NCI-H526 treated with DMSO at 0.1 percent for 48 hours (cell line): ENCODE data around the gene NOLC1.

ENCODE experiments used
- DNase-seq: peaks from one replicate; lab custom pipeline; 2025; lab: John Stamatoyannopoulos, UW

The NOLC1 gene

DNA sequence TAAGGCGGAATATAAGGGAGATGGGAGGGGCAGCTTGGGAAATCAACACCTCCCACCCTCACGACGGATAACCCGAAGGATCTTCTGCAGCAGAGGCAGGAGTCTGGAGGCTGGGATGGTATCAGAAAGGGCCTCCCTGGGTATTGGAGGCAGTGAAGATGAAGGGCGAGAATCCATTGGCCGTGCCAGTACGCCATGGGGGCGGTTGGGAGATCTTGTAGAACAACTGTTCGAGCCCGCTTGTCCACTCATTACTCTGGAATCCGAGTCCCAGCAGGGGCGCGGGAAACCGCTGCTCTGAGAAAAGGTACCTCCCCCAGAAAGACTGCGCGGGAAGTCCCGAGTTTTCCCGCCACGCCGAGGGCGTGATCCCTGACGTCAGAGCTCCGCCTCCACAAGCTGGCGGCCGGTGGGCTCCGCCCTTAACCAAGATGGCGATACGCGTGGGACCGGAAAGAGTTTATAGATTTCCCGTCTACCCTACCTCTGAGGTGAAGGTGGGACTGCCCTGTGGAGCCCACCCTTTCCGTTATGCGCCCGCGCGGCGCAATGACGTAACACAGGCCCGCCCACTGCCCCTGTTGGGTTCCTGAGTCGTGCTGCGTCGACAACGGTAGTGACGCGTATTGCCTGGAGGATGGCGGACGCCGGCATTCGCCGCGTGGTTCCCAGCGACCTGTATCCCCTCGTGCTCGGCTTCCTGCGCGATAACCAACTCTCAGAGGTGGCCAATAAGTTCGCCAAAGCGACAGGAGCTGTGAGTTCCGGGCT, at the start of gene NOLC1:
TSS of gene NOLC1 (plus strand) at position 616 of the 771 bp plus-strand sequence. CDS start at position 638, 22 bp downstream.
- peak; percentile 88 for DNase-seq

DNA sequence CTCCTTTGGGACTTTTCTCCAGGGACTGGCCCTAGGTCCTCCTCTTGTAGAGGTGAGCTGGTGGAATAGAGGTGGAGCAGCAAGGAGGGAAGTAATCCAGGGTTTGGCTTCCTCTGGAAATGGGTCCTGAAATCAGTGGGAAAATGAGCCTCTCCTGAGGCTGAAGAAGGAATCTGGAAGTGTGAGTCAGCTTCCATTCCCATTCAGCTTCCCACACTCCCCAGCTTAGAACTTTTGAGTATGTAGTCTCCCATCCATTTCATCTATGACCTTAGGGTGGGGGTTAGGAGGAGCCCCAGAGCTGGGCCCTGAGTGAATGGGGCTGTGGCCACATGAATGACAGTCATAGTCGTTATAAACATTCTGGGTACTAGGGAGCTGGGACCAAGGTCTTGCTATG, 49.8 kb upstream of the NOLC1 start:
- DNase-seq, result no peak

DNA sequence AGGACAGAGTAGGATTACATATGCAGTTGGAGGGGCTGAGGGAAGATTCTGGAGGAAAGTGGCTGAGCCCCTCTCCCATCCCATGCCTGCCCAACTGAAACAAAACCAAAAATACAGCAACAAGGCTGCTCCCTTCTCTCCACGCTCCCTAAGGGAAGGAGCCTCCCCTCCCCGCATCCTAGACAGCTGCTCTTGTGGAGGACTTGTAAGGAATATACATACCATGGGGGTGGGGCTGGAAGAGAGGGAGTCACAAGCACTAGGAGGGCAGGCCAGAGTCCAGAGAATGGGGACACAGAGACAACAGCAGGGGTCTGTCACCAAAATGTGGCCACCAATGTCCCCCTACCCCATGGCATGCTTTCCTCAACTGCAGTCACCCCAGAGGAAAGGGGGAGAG, 45.2 kb upstream of the NOLC1 start:
- no peak for DNase-seq

DNA sequence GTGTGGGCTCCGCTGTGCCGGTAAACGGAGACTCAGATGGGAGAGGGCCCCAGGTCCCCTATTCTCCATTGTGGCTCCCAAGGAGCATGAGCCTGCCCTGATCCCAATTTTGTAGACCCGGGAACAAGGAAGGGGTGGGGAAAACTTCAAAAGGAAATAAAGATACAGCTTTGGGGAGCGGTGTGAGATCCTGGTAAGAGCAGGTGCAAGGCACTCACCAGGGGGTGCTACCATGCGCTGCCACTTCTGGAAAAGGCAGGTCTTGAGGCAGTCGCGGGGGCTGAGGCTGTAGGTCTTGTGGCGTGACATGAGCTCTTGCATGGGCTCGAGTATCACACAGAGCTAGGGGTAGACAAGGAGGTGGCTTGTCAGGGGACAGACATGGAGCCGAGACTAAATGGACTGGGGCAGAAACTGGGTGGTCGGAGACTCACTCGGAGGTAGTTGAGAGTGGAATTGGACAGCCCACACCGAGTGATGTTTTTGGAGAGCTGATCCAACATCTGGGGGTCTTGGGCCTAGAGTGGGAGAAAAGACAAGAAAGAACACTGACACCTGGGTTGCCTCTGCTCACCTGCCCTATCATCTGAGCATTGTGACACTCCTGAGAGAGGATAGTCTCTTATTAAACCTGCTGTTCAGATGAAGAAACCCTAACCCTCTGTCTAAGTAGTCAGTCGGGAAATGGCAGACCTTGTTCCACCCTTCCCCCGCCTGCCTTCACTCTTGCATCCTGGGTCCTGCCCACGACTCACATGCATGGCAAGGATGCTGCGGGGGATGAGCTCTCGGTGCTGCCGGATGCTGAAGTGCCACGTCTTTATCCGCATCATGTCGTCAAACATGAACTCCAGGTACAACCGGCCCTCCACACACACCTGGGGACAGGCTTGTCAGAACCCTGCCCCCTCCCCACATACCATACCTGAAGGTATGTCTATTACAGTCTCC, 42.7 kb upstream of the NOLC1 start:
- no peak for DNase-seq

DNA sequence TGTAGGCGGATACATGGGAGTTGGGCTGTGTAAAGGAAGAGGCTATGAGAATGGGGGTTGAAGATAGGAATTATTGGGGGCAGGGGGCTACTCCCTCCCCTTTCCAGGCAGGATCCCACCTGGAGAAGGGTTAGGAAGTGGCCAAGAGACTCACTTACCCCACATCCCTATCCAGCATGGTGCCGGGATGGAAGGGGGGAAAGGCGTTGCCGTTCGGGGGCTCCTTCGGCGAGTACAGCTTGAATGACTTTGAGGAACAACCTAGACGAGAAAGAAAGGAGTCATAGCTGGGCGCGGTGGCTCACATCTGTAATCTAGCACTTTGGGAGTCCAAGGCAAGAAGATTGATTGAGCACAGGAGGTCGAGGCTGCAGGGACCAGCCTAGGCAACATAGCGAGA, 40.9 kb upstream of the NOLC1 start:
- no peak for DNase-seq

DNA sequence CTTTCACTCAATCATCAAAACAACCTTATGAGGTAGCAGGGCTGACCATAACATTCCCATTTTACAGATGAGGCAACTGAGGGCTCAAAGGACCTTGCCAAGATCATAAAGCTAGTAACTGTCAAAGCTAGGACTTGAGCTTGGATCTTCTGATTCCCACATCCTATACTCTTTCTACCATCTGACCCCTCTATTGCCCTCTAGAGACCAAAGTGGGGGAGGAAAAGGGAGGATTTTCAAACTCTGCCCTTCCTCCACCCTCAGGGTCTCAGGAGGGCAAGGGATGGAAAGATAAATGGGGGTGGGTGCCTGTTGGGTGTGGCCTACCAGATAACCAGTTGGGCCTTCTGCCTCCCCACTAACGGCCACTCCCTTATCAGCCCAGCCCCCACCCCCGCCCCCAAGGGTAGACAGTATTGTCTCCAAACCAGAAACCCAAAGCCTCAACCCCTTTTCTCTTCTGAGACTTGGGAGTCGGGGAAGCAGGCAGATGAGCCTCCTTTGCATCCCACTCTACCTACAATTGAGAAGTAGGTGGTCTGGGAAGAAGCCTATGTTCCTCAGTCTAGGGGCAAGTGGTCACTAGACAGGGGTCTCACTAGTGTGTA, 39.9 kb upstream of the NOLC1 start:
- DNase-seq, result no peak

DNA sequence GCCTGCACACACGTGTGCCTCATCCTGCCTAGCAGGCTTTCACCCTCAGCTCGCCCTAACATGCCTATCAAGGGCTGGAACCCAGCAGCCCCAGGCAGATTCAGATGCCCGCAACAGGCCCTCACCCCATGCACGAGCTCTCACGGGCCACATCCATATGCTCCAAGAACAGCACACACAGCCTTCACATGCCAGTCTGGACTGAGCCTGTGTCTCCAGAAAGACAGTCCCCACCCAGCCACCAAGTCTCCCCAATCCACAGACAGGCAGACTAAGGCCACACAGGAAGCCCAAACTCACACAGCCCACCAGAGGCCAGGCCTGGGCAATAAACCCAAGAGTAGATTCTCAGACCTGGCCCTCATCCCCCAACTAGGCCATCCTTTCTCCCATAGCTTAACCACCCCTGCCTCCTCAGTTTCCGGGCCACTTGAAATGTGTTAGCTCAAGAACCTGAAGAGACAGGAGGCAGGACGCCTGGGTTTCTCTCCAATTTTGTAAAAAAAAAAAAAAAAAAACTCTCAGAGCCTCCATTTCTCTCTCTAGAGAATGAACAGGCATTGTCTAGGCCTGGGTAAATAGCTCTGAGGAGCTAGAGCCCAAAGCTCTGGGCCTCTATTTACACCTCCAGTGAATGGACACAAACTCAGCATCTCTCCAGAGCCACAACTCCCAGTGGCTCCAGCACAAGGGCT, 38.8 kb upstream of the NOLC1 start:
- DNase-seq, result no peak

DNA sequence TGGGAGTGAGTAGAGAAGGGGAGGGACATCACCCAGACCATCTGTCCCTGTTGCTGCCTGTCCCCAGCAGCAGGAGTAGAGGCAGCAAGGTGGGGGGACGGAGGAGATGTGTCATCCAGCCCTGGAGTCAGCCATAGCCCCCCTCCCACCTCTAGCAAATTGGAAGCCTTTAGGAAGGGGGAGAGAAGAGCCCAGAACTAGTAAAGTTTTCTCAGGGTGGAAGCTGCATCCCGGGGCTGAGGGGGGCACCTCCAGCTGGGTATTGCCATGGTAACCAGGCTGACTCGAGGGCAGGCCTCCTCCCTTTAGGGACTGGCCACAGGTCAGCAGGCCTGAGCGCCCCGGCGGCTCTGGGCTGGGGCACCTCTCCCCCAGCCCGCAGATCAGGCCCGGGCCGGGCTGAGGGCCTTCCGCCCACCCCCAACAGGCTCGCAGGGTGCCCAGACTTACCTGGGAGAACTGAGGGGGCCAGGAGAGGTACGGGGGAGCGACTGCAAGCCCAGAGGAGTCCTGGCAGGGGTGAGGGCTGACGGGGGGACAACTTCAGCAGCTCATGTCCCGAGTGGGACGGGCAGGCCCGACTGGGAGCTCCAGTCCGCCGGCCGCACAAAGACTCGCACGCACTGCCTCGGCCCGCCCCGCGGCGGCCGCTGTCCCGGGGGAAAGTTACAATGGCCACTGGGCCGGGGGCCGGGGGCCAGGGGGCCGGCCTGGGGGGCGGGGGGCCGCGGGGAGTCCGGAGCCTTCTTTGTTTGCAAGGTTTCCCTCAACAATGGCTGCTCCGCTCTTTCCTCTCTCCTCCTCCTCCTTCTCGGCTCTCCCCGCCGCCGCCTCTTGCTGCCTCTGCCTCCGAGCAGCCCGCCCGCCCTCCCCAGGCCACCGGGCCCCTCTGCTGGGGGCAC, 38.0 kb upstream of the NOLC1 start:
- no peak for DNase-seq

DNA sequence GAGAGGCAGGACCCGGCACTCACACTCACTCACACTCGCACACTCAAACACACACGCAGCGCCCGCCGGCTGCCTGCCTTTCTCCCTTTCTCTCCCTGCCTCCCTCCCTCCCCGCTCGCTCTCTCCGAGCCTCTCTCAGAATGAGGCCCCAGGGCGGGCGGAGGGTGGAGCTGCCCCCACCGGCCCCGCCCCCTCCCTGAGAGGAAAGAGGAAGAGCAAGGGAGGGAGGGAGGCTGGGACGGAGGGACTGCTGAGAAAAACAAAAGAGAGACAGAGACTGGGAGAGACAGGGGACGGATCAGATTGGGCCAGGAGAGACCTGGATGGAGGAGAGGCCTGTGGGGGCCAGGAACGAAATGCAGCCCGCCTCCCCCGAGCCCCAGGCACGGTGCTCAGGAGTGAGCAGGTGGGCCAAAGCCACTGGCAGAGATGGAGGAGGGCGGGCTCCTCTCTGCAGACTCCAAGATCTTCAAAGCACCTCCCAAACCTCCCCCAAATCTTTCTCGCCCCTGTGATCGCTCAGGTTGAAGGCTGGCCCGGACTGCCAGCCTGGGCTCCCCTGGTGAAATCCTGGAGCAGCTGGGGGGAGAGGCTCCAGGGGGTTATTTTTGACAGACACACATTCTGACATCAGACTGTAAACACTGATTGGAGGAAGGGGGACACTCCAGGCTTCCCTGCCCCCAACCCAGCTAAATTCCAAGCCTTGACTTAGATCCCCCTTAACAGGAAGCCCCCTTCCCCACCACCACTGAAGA, 37.1 kb upstream of the NOLC1 start:
- peak; percentile 41 for DNase-seq

DNA sequence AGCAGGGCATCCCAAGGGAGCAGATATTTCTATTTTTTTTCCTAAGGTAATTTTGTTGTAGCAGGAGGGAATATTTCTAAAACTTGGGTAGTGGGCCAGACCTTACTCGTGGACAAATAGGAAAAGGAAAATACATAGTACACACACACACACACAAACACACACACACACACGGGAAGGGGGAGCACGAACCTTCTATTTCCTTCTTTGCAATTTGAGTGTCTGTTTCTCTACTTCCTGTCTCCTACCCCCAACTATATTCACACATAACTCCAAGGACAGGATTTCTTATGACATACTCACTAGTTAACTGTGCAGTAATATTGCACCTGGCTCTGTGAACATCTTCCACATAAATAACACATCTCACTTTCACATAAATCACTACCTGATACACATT, 36.4 kb upstream of the NOLC1 start:
- no peak for DNase-seq

DNA sequence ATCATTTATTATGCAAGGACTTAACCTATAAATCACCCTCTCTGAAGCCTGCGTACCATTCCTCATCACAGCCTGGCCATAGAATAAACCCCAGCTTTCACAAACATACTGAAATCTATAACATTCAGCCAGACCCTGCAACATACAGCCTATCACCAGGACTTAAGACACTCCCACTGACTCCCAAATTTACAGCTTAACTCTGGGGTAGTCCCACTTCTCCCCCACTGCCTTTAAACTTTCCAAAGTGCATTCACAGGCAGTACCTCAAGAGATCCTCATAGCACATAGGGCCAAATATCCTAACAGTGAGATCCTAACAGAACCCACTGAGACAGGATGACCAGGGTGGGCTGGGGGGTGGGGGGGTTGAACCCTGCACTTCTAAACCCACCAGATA, 35.5 kb upstream of the NOLC1 start:
- DNase-seq, result no peak

DNA sequence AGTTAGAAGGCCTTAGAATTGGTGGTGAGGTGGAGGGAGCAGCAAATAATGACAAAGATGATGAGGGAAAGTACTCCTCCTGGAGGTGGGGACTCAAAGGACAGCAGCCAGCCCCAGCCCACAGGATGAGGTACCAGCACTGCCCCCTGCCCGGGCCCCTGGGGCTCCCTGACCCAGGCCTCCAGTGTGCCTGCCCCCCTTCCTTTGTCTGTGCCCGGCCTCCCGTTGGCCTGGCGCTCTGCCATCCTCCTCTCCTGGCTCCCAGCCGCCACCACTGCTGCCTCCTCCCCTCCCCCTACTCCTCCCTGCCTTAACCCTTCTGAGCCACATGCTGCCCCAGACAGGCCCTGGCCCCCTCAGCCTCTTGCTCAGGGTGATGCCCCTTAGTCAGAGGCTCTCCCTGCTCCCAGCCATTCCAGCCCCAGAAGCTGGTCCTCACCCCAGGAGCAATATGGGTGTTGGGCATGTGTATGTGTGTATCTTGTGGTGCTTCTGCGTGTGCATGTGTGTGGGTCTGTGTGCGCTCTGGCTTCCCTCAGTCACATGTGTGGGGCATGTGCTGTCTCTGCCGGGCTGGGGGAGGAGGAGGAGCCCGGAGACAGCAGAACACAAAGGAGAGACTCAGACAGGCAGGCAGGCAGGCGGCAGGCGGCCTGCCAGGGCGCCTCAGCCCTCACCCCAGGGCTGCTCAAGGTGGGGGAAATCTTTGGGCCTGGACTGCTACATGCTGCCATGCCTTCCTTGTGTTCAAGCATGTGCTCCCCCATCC, 34.6 kb upstream of the NOLC1 start:
- DNase-seq, result peak; percentile 10

DNA sequence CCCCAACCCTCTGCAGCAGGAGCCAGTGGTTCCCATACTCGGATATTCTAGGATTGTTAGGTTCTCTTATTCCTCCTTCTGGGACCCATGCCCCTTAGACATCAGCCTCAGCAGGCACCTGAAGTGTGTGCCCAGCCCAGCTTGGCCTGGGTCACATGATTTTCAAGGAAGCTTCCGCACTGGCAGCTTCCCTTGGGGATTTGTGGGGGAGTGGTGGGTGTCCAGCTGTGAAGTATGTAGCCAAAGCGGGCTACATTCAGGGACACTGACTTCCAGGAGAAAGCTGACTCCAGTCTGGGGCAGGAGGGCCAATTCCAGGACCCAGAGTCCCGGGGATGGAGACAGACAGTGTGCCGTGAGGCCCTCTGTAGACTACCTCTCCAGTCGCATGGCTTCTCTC, 33.3 kb upstream of the NOLC1 start:
- DNase-seq, result no peak

DNA sequence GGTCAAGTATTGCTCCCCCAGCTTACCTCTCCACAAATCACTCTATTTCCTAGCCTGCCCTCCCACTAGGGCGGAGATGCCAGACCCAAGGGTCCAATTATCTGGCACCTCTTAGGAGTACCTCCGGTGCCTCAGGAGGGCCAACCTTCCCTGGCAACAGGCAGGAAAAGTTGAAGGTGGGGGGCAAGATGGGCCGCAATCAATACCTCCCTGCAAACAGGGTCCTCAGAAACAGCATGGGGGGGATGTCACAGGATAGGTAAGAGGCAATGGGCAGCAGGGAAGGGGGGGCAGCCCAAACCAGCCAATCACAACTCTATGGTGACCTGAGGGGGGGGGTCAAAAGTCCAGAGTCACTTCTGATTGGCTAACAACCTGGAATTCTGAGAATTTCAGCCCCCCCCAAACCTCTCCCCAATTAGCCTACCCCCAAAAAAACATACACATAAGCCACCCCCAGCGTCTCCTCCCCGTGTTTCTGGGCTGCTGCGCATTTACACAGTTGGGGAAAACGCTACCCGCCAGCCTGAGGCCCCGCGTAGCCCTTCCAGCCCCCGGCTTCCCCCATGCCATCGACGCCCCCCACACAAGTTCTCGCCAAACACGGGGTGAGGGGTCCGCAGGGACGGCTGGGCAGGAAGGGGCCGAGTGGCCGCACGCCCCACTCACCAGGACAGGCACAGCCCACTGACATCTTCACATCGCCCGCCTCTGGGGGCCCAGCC, 32.6 kb upstream of the NOLC1 start:
- DNase-seq, result no peak

DNA sequence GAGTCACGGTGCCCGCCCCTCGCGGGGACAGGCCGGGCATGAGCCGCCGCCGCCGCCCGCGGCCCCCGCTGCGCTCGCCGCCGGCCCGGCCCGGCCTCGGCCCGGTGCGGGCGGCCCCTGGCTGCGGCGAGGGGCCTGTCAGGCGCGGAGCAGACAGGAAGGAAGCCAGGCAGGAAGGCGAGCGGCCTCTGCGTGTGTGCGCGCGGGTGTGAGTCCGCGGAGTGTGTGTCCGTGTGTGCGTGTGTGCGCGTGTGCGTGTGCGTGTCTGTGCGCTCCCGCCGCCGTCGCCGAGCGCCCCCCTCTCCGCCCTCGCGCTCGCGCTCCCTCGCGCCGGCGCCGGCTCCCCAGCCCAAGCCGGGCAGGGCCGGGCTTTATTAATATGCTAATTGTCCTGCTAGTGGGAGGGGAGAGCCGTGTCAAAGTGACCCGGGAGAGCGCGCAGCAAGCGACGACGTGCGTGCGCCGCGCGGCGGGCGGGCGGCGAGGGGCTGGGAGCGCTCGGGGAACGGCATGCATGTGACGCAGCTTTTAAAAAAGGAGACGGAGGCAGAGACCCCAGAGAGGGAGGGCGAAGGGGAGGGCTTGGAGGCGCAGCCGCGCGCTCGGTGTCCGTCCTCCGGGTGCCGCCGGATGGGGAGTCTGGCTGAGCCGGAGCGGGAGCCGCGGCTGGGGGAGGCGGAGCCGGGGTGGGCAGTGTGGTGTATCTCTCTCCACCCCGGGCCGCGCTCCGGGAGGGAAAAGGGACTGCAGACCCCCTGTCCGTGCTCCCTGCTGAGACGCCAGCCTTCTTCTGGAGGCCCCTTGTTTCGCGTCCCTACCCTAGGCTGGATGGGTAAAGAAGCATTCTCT, 31.8 kb upstream of the NOLC1 start, which contains the start of gene LDB1:
TSS of gene LDB1 (minus strand) at position 227 of the 849 bp plus-strand sequence. CDS start 258 bp downstream, outside the sequence.
- DNase-seq, result peak; percentile 39

DNA sequence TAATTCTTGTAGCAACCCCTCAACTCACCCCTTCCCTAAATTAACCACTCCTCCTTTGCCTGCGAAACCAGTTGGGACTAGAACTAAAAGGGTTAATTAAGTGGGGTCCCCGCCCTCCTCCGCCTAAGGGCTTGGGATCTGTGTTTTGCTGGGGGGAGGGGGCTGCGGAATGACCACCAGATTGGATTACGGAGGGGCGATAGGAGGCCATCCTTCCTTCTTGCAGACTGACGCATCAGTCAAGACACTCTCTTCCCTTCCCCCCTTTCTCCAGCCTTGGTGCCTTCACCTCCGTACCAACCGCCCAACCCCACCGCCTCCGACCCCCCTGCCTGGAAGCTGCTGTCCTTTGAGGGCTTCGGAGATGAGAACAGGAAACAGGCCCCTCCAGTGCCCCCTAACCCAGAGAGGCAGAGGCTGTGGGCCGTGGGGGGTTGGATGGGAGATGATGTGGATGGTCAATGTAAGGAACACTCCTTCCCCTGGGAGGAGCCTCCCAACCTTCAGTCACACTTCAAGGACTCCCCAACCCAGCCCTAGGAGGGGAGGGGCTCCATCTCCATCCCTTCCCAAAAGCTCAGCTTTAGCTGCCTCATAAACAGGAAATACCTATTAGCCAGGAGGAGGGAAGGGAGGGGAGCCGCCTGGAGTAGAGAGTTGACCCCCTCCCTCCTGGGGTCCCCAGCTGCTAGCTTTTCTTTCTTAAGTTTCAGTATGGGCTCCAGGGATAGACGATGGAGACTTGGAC, 31.0 kb upstream of the NOLC1 start:
- DNase-seq, result no peak
